HepG2 (cell line): ENCODE results near the gene CTCF. TPM values are rescaled to one million over a fixed set of nuclear protein-coding genes. Genes with fewer than 3 reads are reported as not detected.

Source experiments
- ATAC-seq: fragments of 200-7000 bp; cut with Tn5 transposase; 3 replicates; pipeline ENCODE4 v1.9.1; 2020; ENCODE audit warnings: mild to moderate bottlenecking, moderate library complexity
- BruUV-seq: library from RNA; stranded (reverse); fragments of 400-500 nt; replicated peaks from 2 replicates; lab custom pipeline; 2021; lab: Mats Ljungman, UMichigan
- CTCF ChIA-PET: fragments of 300-600 bp; formaldehyde crosslinking; extraction: SDS; loops from one replicate; lab custom pipeline; 2021; ENCODE audit warnings: low total read pairs, inconsistent platforms, low intra/inter-chr PET ratio; lab: Yijun Ruan, JAX
- POLR2A ChIA-PET: fragments of 350-600 bp; sonication (Branson Sonifier 250); formaldehyde crosslinking; loops from one replicate; lab custom pipeline; 2020; ENCODE audit warnings: antibody characterized with exemption, inconsistent platforms; lab: Yijun Ruan, JAX
- DNase-seq: peaks from one replicate; pipeline ENCODE4 v3.0.0-alpha.2; 2015; ENCODE audit warnings: low spot score
- FAIRE-seq: peaks from 3 replicates; lab custom pipeline; 2011; peaks lifted over from hg19 to GRCh38; lab: Jason Lieb, UNC
- H2AFZ ChIP-seq: one replicate; pipeline ENCODE4 v1.6.1; 2011; ENCODE audit warnings: low read length, inconsistent platforms
- H3K27ac ChIP-seq: fragments of 300-600 bp; 3 replicates; pipeline ENCODE4 v1.8.0; 2011; ENCODE audit warnings: mixed run types, mild to moderate bottlenecking, mixed read lengths, low read length, inconsistent platforms; ENCODE audit not compliant: insufficient read depth; ENCODE audit errors: extremely low read length
- H3K27me3 ChIP-seq, 2 experiments: fragments of 200-600 bp in 1 of 2; 2 replicates in 1 of 2; 3 replicates in 1 of 2; pipeline versions ENCODE4 v1.6.0 to v1.8.0; 2011; ENCODE audit warnings: low read length in 2 of 2, mild to moderate bottlenecking in 2 of 2, moderate library complexity in 2 of 2, inconsistent platforms in 1 of 2; ENCODE audit not compliant: insufficient read depth in 2 of 2, control insufficient read depth in 1 of 2
- H3K36me3 ChIP-seq, 2 experiments: fragments of 200-600 bp in 1 of 2; replicated peaks in 1 of 2; 2 replicates in 1 of 2; 3 replicates in 1 of 2; pipeline versions ENCODE4 v1.5.1 to v1.8.0; 2011; ENCODE audit warnings: low read length in 2 of 2, inconsistent platforms in 1 of 2; ENCODE audit not compliant: insufficient read depth in 2 of 2, control insufficient read depth in 1 of 2
- H3K4me1 ChIP-seq: 2 replicates; pipeline ENCODE4 v1.5.1; 2012; ENCODE audit warnings: low read length, inconsistent platforms; ENCODE audit not compliant: insufficient read depth
- H3K4me2 ChIP-seq: 2 replicates; pipeline ENCODE4 v1.6.0; 2011; ENCODE audit warnings: low read depth, low read length, inconsistent platforms
- H3K4me3 ChIP-seq, 3 experiments: fragments of 200-600 bp in 1 of 3; sonication (generic), shearing (Covaris generic) in 1 of 3; replicated peaks in 1 of 3; 2 replicates each; pipeline ENCODE4 v1.5.1; 2011 to 2016; ENCODE audit warnings: low read length in 3 of 3, inconsistent platforms in 2 of 3, low read depth in 2 of 3, mild to moderate bottlenecking in 2 of 3, control low read depth in 1 of 3, mixed read lengths in 1 of 3; ENCODE audit not compliant: insufficient read depth in 1 of 3
- H3K79me2 ChIP-seq: one replicate; pipeline ENCODE4 v1.6.1; 2011; ENCODE audit warnings: low read length, inconsistent platforms; ENCODE audit not compliant: insufficient read depth
- H3K9ac ChIP-seq: 2 replicates; pipeline ENCODE4 v1.6.0; 2011; ENCODE audit warnings: mild to moderate bottlenecking, low read depth, low read length, inconsistent platforms; ENCODE audit not compliant: insufficient read depth
- H3K9me3 ChIP-seq: 2 replicates; pipeline ENCODE4 v1.5.1; 2012; ENCODE audit warnings: mild to moderate bottlenecking, low read length
- H4K20me1 ChIP-seq: 2 replicates; pipeline ENCODE4 v1.6.0; 2011; ENCODE audit warnings: inconsistent platforms, mild to moderate bottlenecking, low read length, moderate library complexity; ENCODE audit not compliant: insufficient read depth
- CBX2 ChIP-seq, 2 experiments: fragments of 200-600 bp in 1 of 2; sonication (generic); formaldehyde crosslinking in 1 of 2; IDR thresholded peaks; 2 replicates each; pipeline versions ENCODE4 v1.7.0 to v1.8.1; 2018 to 2022; ENCODE audit warnings: low read depth in 2 of 2, low read length in 1 of 2, mild to moderate bottlenecking in 1 of 2, missing genetic modification reagents in 1 of 2
- ELF1 ChIP-seq: sonication (generic); formaldehyde crosslinking; IDR thresholded peaks from 2 replicates; pipeline ENCODE4 v1.4.0; 2020; ENCODE audit warnings: missing genetic modification reagents
- HBP1 ChIP-seq: IDR thresholded peaks from 2 replicates; pipeline ENCODE4 v1.6.1; 2016; ENCODE audit warnings: low read depth, control low read depth
- IRF2 ChIP-seq: IDR thresholded peaks from 2 replicates; pipeline ENCODE4 v1.6.1; 2018; ENCODE audit warnings: missing genetic modification reagents, missing compliant biosample characterization
- JDP2 ChIP-seq: sonication (generic); formaldehyde crosslinking; IDR thresholded peaks from 2 replicates; pipeline ENCODE4 v1.8.1; 2022; ENCODE audit warnings: missing genetic modification reagents, borderline replicate concordance
- KLF11 ChIP-seq: IDR thresholded peaks from 2 replicates; pipeline ENCODE4 v1.6.1; 2016; ENCODE audit warnings: missing compliant biosample characterization
- NR2C2 ChIP-seq: sonication (generic); formaldehyde crosslinking; IDR thresholded peaks from 2 replicates; pipeline ENCODE4 v1.4.0; 2020; ENCODE audit warnings: missing genetic modification reagents, mild to moderate bottlenecking, moderate library complexity, borderline replicate concordance
- SALL1 ChIP-seq: sonication (generic); formaldehyde crosslinking; IDR thresholded peaks from 2 replicates; pipeline ENCODE4 v1.8.0; 2022; ENCODE audit warnings: mild to moderate bottlenecking, missing genetic modification reagents
- SRY ChIP-seq: sonication (generic); formaldehyde crosslinking; IDR thresholded peaks from 2 replicates; pipeline ENCODE4 v1.8.0; 2022; ENCODE audit warnings: mild to moderate bottlenecking, missing genetic modification reagents
- SSRP1 ChIP-seq: IDR thresholded peaks from 2 replicates; pipeline ENCODE4 v1.6.1; 2016; ENCODE audit warnings: control low read depth
- TARDBP ChIP-seq: sonication (generic); formaldehyde crosslinking; IDR thresholded peaks from 2 replicates; pipeline ENCODE4 v1.8.0; 2022; ENCODE audit warnings: mild to moderate bottlenecking, missing genetic modification reagents
- XRCC5 ChIP-seq: fragments of 200-400 bp; formaldehyde crosslinking; optimal IDR thresholded peaks from 2 replicates; pipeline ENCODE3; 2017; ENCODE audit warnings: mild to moderate bottlenecking, low read length
- ZFX ChIP-seq: sonication (generic); formaldehyde crosslinking; IDR thresholded peaks from 2 replicates; pipeline ENCODE4 v1.4.0; 2020; ENCODE audit warnings: mild to moderate bottlenecking, low read depth, missing genetic modification reagents, moderate library complexity
- ZNF20 ChIP-seq: sonication (generic); formaldehyde crosslinking; IDR thresholded peaks from 2 replicates; pipeline ENCODE4 v1.4.0; 2020; ENCODE audit warnings: mild to moderate bottlenecking, moderate library complexity, missing genetic modification reagents
- ZNF607 ChIP-seq: sonication (generic); formaldehyde crosslinking; IDR thresholded peaks from 2 replicates; pipeline ENCODE4 v1.5.1; 2020; ENCODE audit warnings: missing genetic modification reagents, mild to moderate bottlenecking, borderline replicate concordance
- WGBS: methylation state at CpG from one replicate; pipeline ENCODE4 v1.1.6; 2017; ENCODE audit warnings: low lambda C conversion rate; 5-methylcytosine and 5-hydroxymethylcytosine counted together
- in situ Hi-C: cut with HindIII; loops from 2 replicates; pipeline ENCODE4 v1.10.0; 2017; ENCODE audit warnings: low pct_unique_long_range_greater_than_20kb; ENCODE audit not compliant: extremely low pct_ligation_motif_present
- intact Hi-C: fragments of 100-400 bp; cut with micrococcal nuclease; formaldehyde crosslinking; loops from one replicate; pipeline ENCODE4 v1.10.0; 2022; ENCODE audit not compliant: unreplicated experiment
- polyA plus RNA-seq, 8 experiments: library from polyadenylated mRNA; depleted of rRNA in 3 of 8; stranded (reverse) in 7 of 8; unstranded in 1 of 8; fragments of >200 nt; fragmentation: Illumina TruSeq in 4 of 8; extraction: Trizol in 4 of 8; gene quantifications; 2 replicates each; pipeline versions ENCODE4 v1.2.1 to v1.2.3, GENCODE V29; 2011 to 2016; ENCODE audit warnings: low read depth in 4 of 8, missing spikeins in 1 of 8, mixed read lengths in 1 of 8; ENCODE audit not compliant: insufficient read depth in 1 of 8
- total RNA-seq, 5 experiments: library from RNA; depleted of rRNA; stranded (reverse); fragments of >200 nt; fragmentation: Illumina TruSeq; extraction: Trizol; gene quantifications; 2 replicates each; pipeline ENCODE4 v1.2.3, GENCODE V29; 2016; ENCODE audit warnings: low read depth in 1 of 5
- TF ChIP-seq, protein P1 (sequence below): sonication (generic); formaldehyde crosslinking; conservative IDR thresholded peaks from 2 replicates; pipeline ENCODE4 v1.4.0; 2020; ENCODE audit warnings: missing genetic modification reagents
- TF ChIP-seq, protein P2 (sequence below): sonication (generic); formaldehyde crosslinking; conservative IDR thresholded peaks from 2 replicates; pipeline ENCODE4 v1.5.0; 2020; ENCODE audit warnings: missing genetic modification reagents

The CTCF gene
- total and polyA plus RNA-seq, 2 of the 13 experiments (the other 11 are each of a cell fraction or from before 2014, with no cell fraction given): 19.5 to 37.5 TPM

DNA sequence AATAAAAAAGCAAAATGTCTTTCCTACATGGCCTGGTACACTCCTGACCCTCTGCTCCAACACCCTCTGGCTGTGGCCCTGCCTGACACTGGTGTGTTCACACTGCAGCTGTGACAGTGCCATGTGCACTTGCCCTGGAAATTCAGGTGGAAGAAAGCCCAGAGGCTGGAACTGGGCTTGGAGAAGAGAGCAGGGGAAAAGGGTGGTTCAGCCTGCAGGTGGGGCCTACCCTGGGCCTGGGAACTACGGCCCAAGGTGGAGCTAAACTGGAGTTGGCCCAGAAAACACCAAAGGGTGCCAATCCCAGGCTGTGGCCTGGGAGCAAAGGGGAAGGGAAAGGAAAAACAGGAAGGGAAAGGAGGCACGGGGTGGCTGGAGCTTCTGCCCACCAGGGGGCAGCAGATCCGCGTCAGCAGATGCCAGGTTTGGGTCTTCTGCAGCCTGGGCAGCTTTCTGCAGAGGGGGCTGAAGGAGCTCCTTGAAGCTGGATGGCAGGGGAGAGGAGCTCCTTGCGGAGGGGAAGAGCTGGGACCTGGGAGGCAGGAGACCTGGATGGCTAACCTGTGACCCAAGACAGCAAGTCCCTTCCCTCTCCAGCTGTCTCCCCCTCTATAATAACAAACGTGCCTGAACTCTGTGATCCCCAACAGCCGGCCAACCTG, 15.4 kb upstream of the CTCF start:
- FAIRE-seq: peak; percentile 97
- ATAC-seq: peak; percentile 78
- no peak overlapping the region for H3K9ac ChIP-seq
- in situ Hi-C loops: loop anchor here (5.0 kb wide), 1 partner anchor 100 kb away; the partner anchor contains the start of gene CARMIL2
- DNase-seq: peak; percentile 65
- POLR2A ChIA-PET: interaction anchor here (0.8 to 2.5 kb wide), 8 partner anchors 9 to 119 kb away, joined by 3 to 17 read pairs (median 4); partner anchors contain the start of genes ACD, C16orf86, CTCF and ENKD1
- peaks cover 5 to 8% of the 10 kb centered on the region in 2 experiments; a peak in 3 of 5 replicates for H3K36me3 ChIP-seq
- H3K9me3 ChIP-seq: no peaks in the 10 kb centered on the region
- no peak overlapping the region for H3K4me2 ChIP-seq
- peak overlapping the region; percentile 29 for H3K27ac ChIP-seq
- H3K79me2 ChIP-seq: no peaks in the 10 kb centered on the region
- H3K4me3 ChIP-seq: no peak overlapping the region
- H2AFZ ChIP-seq: no peak overlapping the region
- BruUV-seq: no TSS peak
- WGBS: 43% methylated on average over 7 of the region's 7 CpGs
- H4K20me1 ChIP-seq: no peaks in the 10 kb centered on the region; the same call in 1 of the 2 replicates
- H3K27me3 ChIP-seq: no peaks in the 10 kb centered on the region
- CTCF ChIA-PET: interaction anchor here (0.7 to 3.5 kb wide), 7 partner anchors 9 to 121 kb away, joined by 3 to 37 read pairs (median 14); partner anchors contain the start of genes C16orf86, CARMIL2, CTCF and ENKD1
- intact Hi-C loops: loop anchor here (1.0 kb wide), 2 partner anchors 15 to 97 kb away; partner anchors contain the start of gene CTCF
- peaks cover 4% of the 10 kb centered on the region; the same call in 1 of the 2 replicates for H3K4me1 ChIP-seq
- TF ChIP-seq IRF2 (peak; percentile 81; the same call in 1 of the 2 replicates), ZNF607 (CRISPR knock-in tag) (0 out of 2 replicates have a peak, but pooled peaks have one; percentile 37), ZNF20 (CRISPR knock-in tag) (no peak), SSRP1 (0 out of 2 replicates have a peak, but pooled peaks have one; percentile 74), KLF11 (CRISPR knock-in tag) (no peak), SRY (CRISPR knock-in tag) (0 out of 2 replicates have a peak, but pooled peaks have one; percentile 76), TARDBP (no peak), ZFX (CRISPR knock-in tag) (peak; percentile 42; the same call in 1 of the 2 replicates), HBP1 (CRISPR knock-in tag) (0 out of 2 replicates have a peak, but pooled peaks have one; percentile 64), CBX2 (IDR thresholded peaks at IDR 0.05; ENCODE audit: low read depth, low read length) (no peak), CBX2 (CRISPR knock-in tag; IDR thresholded peaks at IDR 0.05; ENCODE audit: low read depth) (no peak), XRCC5 (peak; percentile 91), NR2C2 (CRISPR knock-in tag) (peak; percentile 24; the same call in 1 of the 2 replicates), JDP2 (CRISPR knock-in tag) (no peak), ELF1 (CRISPR knock-in tag) (peak; percentile 59), SALL1 (CRISPR knock-in tag) (peak; percentile 57; the same call in 1 of the 2 replicates)
- TF ChIP-seq, protein P1, sequence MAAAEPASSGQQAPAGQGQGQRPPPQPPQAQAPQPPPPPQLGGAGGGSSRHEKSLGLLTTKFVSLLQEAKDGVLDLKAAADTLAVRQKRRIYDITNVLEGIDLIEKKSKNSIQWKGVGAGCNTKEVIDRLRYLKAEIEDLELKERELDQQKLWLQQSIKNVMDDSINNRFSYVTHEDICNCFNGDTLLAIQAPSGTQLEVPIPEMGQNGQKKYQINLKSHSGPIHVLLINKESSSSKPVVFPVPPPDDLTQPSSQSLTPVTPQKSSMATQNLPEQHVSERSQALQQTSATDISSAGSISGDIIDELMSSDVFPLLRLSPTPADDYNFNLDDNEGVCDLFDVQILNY (CRISPR knock-in tag): no peak
- TF ChIP-seq, protein P2, sequence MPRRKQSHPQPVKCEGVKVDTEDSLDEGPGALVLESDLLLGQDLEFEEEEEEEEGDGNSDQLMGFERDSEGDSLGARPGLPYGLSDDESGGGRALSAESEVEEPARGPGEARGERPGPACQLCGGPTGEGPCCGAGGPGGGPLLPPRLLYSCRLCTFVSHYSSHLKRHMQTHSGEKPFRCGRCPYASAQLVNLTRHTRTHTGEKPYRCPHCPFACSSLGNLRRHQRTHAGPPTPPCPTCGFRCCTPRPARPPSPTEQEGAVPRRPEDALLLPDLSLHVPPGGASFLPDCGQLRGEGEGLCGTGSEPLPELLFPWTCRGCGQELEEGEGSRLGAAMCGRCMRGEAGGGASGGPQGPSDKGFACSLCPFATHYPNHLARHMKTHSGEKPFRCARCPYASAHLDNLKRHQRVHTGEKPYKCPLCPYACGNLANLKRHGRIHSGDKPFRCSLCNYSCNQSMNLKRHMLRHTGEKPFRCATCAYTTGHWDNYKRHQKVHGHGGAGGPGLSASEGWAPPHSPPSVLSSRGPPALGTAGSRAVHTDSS: no peak
